Dedifferentiated amniotic fluid mesenchymal stem cell (primary cell): ENCODE measurements around the gene PAN3.

Experiments used
- DNase-seq: peaks from one replicate; pipeline ENCODE4 v3.0.0-alpha.2; 2016; ENCODE audit errors: extremely low spot score

Gene PAN3

GRCh38 chr13:28306325-28306724 is 168.0 kb downstream of the PAN3 start:
- no peak for DNase-seq

GRCh38 chr13:28313579-28313978 is 175.2 kb downstream of the PAN3 start:
- no peak for DNase-seq

GRCh38 chr13:28314879-28315278 is 176.5 kb downstream of the PAN3 start:
- DNase-seq: no peak

- DNase-seq: no peak
Observed at GRCh38 chr13:28316129-28316528, 177.8 kb downstream of the PAN3 start.

- DNase-seq: no peak
Observed at GRCh38 chr13:28316836-28317235, 178.5 kb downstream of the PAN3 start.

GRCh38 chr13:28318496-28318895 is 180.2 kb downstream of the PAN3 start:
- DNase-seq: no peak

- no peak for DNase-seq
Observed at GRCh38 chr13:28319528-28319927, 181.2 kb downstream of the PAN3 start.

GRCh38 chr13:28320209-28320608 is 181.9 kb downstream of the PAN3 start:
- DNase-seq: no peak

- no peak for DNase-seq
Observed at GRCh38 chr13:28320884-28321574, 182.7 kb downstream of the PAN3 start.

- no peak for DNase-seq
Observed at GRCh38 chr13:28321756-28322155, 183.4 kb downstream of the PAN3 start.

GRCh38 chr13:28322256-28322905 is 184.0 kb downstream of the PAN3 start:
- no peak for DNase-seq

- peak; percentile 61 for DNase-seq
Observed at GRCh38 chr13:28324181-28324789, 185.9 kb downstream of the PAN3 start.

- no peak for DNase-seq
Observed at GRCh38 chr13:28325022-28325421, 186.7 kb downstream of the PAN3 start.

GRCh38 chr13:28326056-28326455 is 187.7 kb downstream of the PAN3 start:
- DNase-seq: no peak

- DNase-seq: no peak
Observed at GRCh38 chr13:28327373-28328270, 189.3 kb downstream of the PAN3 start.

- no peak for DNase-seq
Observed at GRCh38 chr13:28328271-28328607, 189.9 kb downstream of the PAN3 start.

GRCh38 chr13:28329395-28330158 is 191.2 kb downstream of the PAN3 start:
- peak; percentile 84 for DNase-seq

GRCh38 chr13:28333204-28333881 is 195.0 kb downstream of the PAN3 start:
- no peak for DNase-seq

GRCh38 chr13:28336193-28336657 is 197.9 kb downstream of the PAN3 start:
- DNase-seq: no peak

GRCh38 chr13:28337166-28338005 is 199.0 kb downstream of the PAN3 start:
- peak; percentile 58 for DNase-seq
